Astrocyte of the spinal cord (primary cell): ENCODE data around the gene SKA1.

ENCODE experiments used
- DNase-seq: peaks from one replicate; pipeline ENCODE4 v3.0.0; 2011; ENCODE audit warnings: low read depth, low spot score
- H3K4me3 ChIP-seq: 2 replicates; pipeline ENCODE4 v1.5.1; 2011; ENCODE audit warnings: low read depth, mild to moderate bottlenecking, low read length, moderate library complexity
- in situ Hi-C: cut with HindIII; loops from 2 replicates; pipeline ENCODE4 v1.10.0; 2017; ENCODE audit warnings: low sequenced_read_pairs
- TF ChIP-seq, protein P1 (sequence below): IDR thresholded peaks from 2 replicates; pipeline ENCODE4 v1.5.1; 2012; ENCODE audit warnings: low read depth, mild to moderate bottlenecking, low read length, inconsistent platforms

Gene SKA1

DNA sequence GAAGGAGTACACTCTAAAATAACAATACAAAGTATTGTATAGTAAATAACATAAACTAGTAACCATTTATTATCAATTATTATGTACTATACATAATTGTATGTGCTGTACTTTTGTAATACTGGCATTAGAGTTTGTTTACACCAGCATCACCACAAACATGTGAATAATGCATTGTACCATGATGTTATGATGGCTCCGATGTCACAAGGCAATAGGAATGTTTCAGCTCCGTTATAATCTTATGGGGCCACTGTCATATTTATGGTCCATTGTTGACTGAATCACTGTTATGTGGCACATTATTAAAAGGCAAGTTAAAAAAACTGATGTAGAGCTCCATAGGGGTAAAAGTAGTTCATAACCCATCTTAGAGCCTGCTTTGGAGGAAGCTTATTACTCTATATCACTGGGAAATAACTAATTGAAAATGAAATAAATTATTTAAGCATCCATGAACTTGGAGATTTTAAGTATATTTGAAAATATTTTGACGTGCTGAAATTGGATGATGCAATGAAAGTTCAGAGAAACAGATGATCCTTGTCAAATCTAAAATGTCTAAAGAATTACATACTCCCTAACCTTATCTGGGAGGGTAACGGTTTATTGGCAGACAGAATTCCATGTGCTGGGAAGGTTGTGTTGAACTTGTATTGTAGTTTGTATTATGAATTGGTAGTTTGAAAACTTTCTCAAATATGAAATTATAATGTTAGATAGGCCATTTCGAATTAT is 2.4 kb downstream of the SKA1 start:
- TF ChIP-seq, protein P1, sequence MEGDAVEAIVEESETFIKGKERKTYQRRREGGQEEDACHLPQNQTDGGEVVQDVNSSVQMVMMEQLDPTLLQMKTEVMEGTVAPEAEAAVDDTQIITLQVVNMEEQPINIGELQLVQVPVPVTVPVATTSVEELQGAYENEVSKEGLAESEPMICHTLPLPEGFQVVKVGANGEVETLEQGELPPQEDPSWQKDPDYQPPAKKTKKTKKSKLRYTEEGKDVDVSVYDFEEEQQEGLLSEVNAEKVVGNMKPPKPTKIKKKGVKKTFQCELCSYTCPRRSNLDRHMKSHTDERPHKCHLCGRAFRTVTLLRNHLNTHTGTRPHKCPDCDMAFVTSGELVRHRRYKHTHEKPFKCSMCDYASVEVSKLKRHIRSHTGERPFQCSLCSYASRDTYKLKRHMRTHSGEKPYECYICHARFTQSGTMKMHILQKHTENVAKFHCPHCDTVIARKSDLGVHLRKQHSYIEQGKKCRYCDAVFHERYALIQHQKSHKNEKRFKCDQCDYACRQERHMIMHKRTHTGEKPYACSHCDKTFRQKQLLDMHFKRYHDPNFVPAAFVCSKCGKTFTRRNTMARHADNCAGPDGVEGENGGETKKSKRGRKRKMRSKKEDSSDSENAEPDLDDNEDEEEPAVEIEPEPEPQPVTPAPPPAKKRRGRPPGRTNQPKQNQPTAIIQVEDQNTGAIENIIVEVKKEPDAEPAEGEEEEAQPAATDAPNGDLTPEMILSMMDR, result no peak
- no peak for DNase-seq
- in situ Hi-C loops, result no loop called here
- no peak overlapping the region for H3K4me3 ChIP-seq

DNA sequence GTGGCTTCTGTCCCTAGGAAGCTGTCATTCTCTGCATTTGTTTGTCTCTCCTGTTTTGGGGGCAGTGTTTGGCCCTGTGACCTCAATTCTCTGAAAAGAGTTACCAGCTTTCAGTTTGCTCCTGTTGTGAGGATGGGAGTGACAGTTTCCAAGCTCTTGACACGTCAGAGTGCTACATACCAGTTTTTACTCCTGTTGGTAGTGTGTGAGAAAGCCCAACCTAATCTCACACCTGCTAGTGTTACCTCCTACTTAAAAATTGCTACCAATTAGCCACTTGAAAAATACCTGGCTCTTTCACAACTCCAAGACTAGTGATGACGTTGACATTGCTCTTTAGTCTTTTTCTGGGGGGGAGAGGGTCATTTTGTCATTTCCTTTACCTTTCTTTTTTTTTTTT is 14.1 kb downstream of the SKA1 start:
- TF ChIP-seq, protein P1, result no peak
- in situ Hi-C loops, result no loop called here
- no peak for DNase-seq
- H3K4me3 ChIP-seq, result no peak overlapping the region

DNA sequence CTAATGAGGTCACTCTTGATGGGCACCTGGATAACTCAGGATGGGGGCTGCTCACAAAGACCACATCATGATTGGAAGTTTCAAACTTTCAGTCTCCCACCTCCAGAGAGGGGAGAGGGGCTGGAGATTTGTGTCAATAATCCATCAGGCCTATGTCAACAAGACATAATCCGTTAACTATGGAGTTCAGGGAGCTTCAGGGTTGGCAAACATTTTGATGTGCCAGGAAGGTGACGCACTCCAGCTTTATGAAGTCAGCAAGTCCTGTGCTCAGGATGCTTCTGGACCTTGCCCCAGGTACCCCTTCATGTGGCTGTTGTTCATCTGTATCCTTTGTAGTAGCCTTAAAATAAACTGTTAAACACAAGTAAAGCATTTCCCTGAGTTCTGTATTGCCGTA is 19.0 kb downstream of the SKA1 start:
- in situ Hi-C loops, result no loop called here
- H3K4me3 ChIP-seq, result no peak overlapping the region
- TF ChIP-seq, protein P1, result no peak
- no peak for DNase-seq

DNA sequence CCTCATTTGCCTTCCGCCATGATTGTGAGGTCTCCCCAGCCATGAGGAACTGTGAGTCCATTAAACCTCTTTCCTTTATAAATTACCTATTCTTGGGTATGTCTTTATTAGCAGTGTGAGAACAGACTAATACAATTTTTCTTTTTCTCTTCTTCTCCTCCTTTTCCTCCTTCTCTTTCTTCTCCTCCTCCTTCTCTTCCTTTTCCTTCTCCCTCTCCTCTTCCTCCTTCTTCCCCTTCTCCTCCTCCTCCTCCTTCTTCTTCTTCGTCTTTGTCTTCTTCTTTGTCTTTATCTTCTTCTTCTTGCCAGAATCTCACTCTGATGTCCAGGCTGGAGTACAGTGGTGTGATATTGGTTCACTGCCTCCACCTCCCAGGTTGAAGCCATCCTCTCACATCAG is 20.2 kb downstream of the SKA1 start:
- TF ChIP-seq, protein P1, result no peak
- in situ Hi-C loops, result no loop called here
- DNase-seq, result no peak

DNA sequence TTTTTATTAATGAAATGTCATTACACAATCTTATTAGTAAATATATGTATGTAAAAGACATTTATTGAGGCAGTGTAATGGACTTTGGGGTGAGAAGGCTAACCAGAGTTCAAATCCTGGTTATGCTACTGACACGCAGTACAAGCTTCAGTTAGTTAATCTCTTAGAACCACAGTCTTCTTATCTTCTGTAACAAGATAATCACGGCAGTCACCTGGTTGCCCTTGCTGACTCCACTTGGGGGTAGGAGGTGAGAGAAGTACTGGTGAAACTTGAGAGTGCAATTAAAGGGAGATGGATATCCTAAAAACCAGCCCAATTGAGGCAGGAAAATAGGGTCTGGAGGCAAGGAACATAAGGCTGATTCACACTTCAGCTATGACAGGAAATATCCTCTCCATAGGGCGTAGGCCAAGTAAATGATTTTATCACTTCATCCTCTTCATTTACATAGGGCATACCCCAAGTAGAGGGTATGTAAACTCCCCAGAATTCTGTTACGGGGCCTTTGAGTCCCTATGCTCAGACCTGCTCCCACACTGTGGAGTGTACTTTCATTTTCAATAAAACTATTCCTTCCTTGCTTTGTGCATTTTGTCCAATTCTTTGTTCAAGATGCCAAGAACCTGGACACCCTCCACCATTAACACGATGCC is 21.3 kb downstream of the SKA1 start:
- TF ChIP-seq, protein P1, result no peak
- DNase-seq, result no peak
- in situ Hi-C loops, result no loop called here
- H3K4me3 ChIP-seq, result no peak overlapping the region

More for the DNA sequence above, 20.2 kb downstream of the SKA1 start:
- no peak overlapping the region for H3K4me3 ChIP-seq

DNA sequence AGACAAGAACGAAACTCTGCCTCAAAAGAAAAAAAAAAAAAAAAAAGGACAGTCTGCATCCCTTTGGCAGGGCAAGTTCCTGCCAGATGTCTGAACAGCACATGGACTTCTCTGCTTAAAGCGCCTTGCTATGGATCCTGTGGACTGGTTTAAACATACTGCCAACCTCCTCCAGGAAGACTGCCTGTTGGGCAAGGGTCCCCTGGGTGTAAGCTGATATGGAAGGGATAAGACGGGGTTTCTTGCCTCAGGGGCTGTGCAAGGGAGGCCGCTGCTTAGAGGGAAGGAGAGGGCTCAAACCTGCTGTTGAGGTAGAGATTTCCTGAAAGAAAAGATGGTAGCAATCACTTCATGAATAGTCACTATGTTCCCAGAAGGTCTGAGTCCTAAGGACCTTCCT is 22.2 kb downstream of the SKA1 start:
- no peak for DNase-seq
- TF ChIP-seq, protein P1, result no peak
- in situ Hi-C loops, result no loop called here
- no peak overlapping the region for H3K4me3 ChIP-seq
